ENCODE results near the gene NR0B2.

DNA sequence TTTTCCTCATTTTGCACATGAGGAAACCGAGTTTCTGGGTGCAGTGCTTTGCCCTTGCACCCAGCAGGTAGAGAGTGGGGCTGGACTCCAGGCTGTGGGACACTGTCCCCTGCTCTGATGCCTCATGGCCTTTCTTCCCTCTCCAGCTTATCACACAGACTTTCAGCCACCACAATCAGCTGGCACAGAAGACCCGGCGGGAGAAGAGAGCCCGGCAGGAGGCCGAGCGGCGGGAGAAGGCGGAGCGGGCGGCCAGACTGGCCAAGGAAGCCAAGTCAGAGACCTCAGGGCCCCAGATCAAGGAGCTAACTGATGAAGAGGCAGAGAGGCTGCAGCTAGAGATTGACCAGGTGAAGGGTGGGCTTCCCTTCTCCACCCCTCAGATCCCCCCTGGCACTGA lies 27.5 kb upstream of the NR0B2 start:
- TF ChIP-seq, protein P1, sequence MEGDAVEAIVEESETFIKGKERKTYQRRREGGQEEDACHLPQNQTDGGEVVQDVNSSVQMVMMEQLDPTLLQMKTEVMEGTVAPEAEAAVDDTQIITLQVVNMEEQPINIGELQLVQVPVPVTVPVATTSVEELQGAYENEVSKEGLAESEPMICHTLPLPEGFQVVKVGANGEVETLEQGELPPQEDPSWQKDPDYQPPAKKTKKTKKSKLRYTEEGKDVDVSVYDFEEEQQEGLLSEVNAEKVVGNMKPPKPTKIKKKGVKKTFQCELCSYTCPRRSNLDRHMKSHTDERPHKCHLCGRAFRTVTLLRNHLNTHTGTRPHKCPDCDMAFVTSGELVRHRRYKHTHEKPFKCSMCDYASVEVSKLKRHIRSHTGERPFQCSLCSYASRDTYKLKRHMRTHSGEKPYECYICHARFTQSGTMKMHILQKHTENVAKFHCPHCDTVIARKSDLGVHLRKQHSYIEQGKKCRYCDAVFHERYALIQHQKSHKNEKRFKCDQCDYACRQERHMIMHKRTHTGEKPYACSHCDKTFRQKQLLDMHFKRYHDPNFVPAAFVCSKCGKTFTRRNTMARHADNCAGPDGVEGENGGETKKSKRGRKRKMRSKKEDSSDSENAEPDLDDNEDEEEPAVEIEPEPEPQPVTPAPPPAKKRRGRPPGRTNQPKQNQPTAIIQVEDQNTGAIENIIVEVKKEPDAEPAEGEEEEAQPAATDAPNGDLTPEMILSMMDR (conservative IDR thresholded peaks at IDR 0.05 in 1 of 2, IDR thresholded peaks at IDR 0.05 in 1 of 2; ENCODE audit: extremely low read depth in 1 of 2, insufficient read depth in 1 of 2, low read depth in 1 of 2, low read length in 2 of 2): no peak
- no peak for TF ChIP-seq EZH2 (IDR thresholded peaks at IDR 0.05; ENCODE audit: borderline replicate concordance, low read length)

Measured in mammary epithelial cell (primary cell).